ENCODE results near the gene IRS2. TPM values are rescaled to one million over a fixed set of nuclear protein-coding genes. Genes with fewer than 3 reads are reported as not detected.

IRS2 gene
- total and polyA plus RNA-seq, 2 of the 8 experiments (the other 6 are each of a cell fraction or from before 2014, with no cell fraction given), result 2.6 to 17.0 TPM

DNA sequence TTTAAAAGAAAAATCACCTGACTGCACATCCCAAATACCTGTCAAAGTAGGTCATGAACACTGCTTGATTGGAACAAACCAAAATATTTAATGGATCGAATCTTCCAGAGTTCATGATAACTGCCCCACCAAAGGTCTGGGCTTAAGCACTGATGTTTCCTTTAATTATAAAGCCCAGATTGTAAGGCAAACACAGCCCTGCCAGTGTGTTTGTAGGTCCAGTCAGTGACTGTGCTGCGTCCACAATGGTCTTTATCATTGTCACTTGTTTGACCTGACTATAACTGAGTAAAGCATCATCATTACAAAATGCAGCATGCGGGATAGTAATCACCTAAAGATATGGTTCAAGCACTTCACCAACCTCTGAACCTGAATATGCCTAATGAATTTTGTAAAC lies 63.3 kb downstream of the IRS2 start:
- Histone ChIP-seq H2BK15ac (ENCODE audit: low read length) (no peak overlapping the region), H2AK5ac (ENCODE audit: low read depth, low read length) (no peak overlapping the region), H3K36me3 (ENCODE audit: control insufficient read depth in 2 of 4, insufficient read depth in 4 of 4, low read length in 3 of 4) (no peaks in the 10 kb centered on the region), H3K79me1 (ENCODE audit: low read depth, low read length) (no peaks in the 10 kb centered on the region), H2BK120ac (replicated peaks; ENCODE audit: low read depth, low read length) (no peak overlapping the region), H3K27me3 (replicated peaks in 1 of 4; ENCODE audit: control insufficient read depth in 3 of 4, extremely low read depth in 1 of 4, insufficient read depth in 3 of 4, low read length in 3 of 4) (no peaks in the 10 kb centered on the region), H2BK20ac (ENCODE audit: low read length) (no peak overlapping the region), H3K9ac (replicated peaks in 1 of 4; ENCODE audit: extremely low read depth in 1 of 4, low read depth in 3 of 4, low read length in 3 of 4) (no peak overlapping the region), H4K8ac (ENCODE audit: extremely low read depth, insufficient read depth, low read length) (no peak overlapping the region), H3K79me2 (ENCODE audit: control insufficient read depth in 1 of 2, insufficient read depth in 2 of 2, low read length in 2 of 2) (no peaks in the 10 kb centered on the region), H3K27ac (ENCODE audit: low read depth, low read length) (no peak overlapping the region), H2BK5ac (ENCODE audit: low read depth, low read length) (no peak overlapping the region), H3K23ac (ENCODE audit: insufficient read length) (no peak overlapping the region), H2BK12ac (ENCODE audit: low read depth, low read length) (no peak overlapping the region), H3K4me3 (ENCODE audit: extremely low read depth in 1 of 4, insufficient read depth in 2 of 4, low read depth in 3 of 4, low read length in 4 of 4) (no peak overlapping the region), H3K14ac (ENCODE audit: insufficient read length) (no peak overlapping the region), H3K4me1 (replicated peaks in 1 of 4; ENCODE audit: control insufficient read depth in 3 of 4, insufficient read depth in 4 of 4, low read length in 3 of 4) (peaks cover 1 to 5% (median 4%) of the 10 kb centered on the region in 4 experiments; a peak in 3 of 7 replicates), H3K23me2 (ENCODE audit: low read depth, low read length) (peaks cover 2% of the 10 kb centered on the region; the same call in 1 of the 2 replicates), H3K4ac (replicated peaks; ENCODE audit: insufficient read length, low read depth, low read length) (no peak overlapping the region), H3K9me3 (ENCODE audit: insufficient read depth in 2 of 2, low read depth in 1 of 2, low read length in 1 of 2) (no peaks in the 10 kb centered on the region), H3K4me2 (ENCODE audit: insufficient read depth in 1 of 2, low read depth in 2 of 2, low read length in 2 of 2) (no peak overlapping the region), H4K20me1 (replicated peaks in 1 of 2; ENCODE audit: control insufficient read depth in 1 of 2, insufficient read depth in 2 of 2, low read length in 2 of 2) (no peaks in the 10 kb centered on the region), H2AFZ (ENCODE audit: low read length) (no peak overlapping the region), H3K56ac (replicated peaks; ENCODE audit: insufficient read length, low read depth, low read length) (no peak overlapping the region), H4K91ac (replicated peaks; ENCODE audit: insufficient read length, low read length) (no peak overlapping the region), H4K5ac (ENCODE audit: insufficient read length, low read depth, low read length) (no peak overlapping the region), H3K18ac (ENCODE audit: extremely low read depth, low read length) (no peak overlapping the region)
- ChIA-PET CTCF (ENCODE audit: partially characterized antibody) (interaction anchor here (0.7 to 0.9 kb wide), 3 partner anchors 17 to 319 kb away, joined by 3 to 4 read pairs (median 3); no protein-coding TSS in a partner anchor), POLR2A (ENCODE audit: partially characterized antibody) (no interaction called here)
- 95% methylated on average over 3 of the region's 3 CpGs; no CpG with 5 or more reads in 1 of the 2 experiments for WGBS, 2 experiments (ENCODE audit: extremely low coverage in 1 of 2, insufficient coverage in 1 of 2, insufficient read length in 1 of 2, insufficient replicate concordance in 2 of 2, low coverage in 1 of 2, low lambda C conversion rate in 2 of 2, missing lambda C conversion rate in 1 of 2)
- DNase-seq (ENCODE audit: low read depth in 1 of 2, low spot score in 2 of 2) (no peak), FAIRE-seq (no peak)
- TF ChIP-seq POLR2AphosphoS5 (IDR thresholded peaks at IDR 0.05; ENCODE audit: low read depth, low read length), result no peak
- TF ChIP-seq, protein P1, sequence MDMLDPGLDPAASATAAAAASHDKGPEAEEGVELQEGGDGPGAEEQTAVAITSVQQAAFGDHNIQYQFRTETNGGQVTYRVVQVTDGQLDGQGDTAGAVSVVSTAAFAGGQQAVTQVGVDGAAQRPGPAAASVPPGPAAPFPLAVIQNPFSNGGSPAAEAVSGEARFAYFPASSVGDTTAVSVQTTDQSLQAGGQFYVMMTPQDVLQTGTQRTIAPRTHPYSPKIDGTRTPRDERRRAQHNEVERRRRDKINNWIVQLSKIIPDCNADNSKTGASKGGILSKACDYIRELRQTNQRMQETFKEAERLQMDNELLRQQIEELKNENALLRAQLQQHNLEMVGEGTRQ (IDR thresholded peaks at IDR 0.05; ENCODE audit: low read length), result no peak

Data from H1 (cell line).